ENCODE results near the gene HMSD.

The HMSD gene

GRCh38 chr18:63956755-63957154 is 7.7 kb downstream of the HMSD start:
- Histone ChIP-seq H3K36me3 (ENCODE audit: insufficient read depth, insufficient read length, low read length) (no peaks in the 10 kb centered on the region), H3K4me1 (ENCODE audit: insufficient read depth, insufficient read length) (no peaks in the 10 kb centered on the region), H3K4me3 (ENCODE audit: insufficient read length, low read depth) (no peak overlapping the region), H3K9me3 (ENCODE audit: insufficient read depth, low read length) (no peaks in the 10 kb centered on the region), H3K27me3 (ENCODE audit: insufficient read depth, insufficient read length) (no peaks in the 10 kb centered on the region), H3K9ac (ENCODE audit: insufficient read length, low read depth) (no peak overlapping the region)
- no peak for TF ChIP-seq ZNF274 (IDR thresholded peaks at IDR 0.05; ENCODE audit: low read depth, low read length)
- TF ChIP-seq YY1 (IDR thresholded peaks at IDR 0.05; ENCODE audit: insufficient read depth, insufficient read length) = no peak
- no peak for TF ChIP-seq SUZ12 (IDR thresholded peaks at IDR 0.05; ENCODE audit: extremely low read depth, insufficient read depth, insufficient read length)
- no peak for DNase-seq (ENCODE audit: low read depth, low spot score)

- TF ChIP-seq SUZ12 (IDR thresholded peaks at IDR 0.05; ENCODE audit: extremely low read depth, insufficient read depth, insufficient read length) = no peak
- no peak for TF ChIP-seq YY1 (IDR thresholded peaks at IDR 0.05; ENCODE audit: insufficient read depth, insufficient read length)
- TF ChIP-seq ZNF274 (IDR thresholded peaks at IDR 0.05; ENCODE audit: low read depth, low read length) = no peak
- no peak for DNase-seq (ENCODE audit: low read depth, low spot score)
- no peaks in the 10 kb centered on the region for H3K9me3 ChIP-seq (ENCODE audit: insufficient read depth, low read length)
- H3K4me3 ChIP-seq (ENCODE audit: insufficient read length, low read depth) = no peak overlapping the region
- no peaks in the 10 kb centered on the region for H3K27me3 ChIP-seq (ENCODE audit: insufficient read depth, insufficient read length)
- H3K9ac ChIP-seq (ENCODE audit: insufficient read length, low read depth) = no peak overlapping the region
- H3K36me3 ChIP-seq (ENCODE audit: insufficient read depth, insufficient read length, low read length) = no peaks in the 10 kb centered on the region
- no peaks in the 10 kb centered on the region for H3K4me1 ChIP-seq (ENCODE audit: insufficient read depth, insufficient read length)
These were observed 11.8 kb downstream of the HMSD start for GRCh38 chr18:63960891-63961290.

GRCh38 chr18:63961435-63961980 is 12.4 kb downstream of the HMSD start:
- Histone ChIP-seq H3K4me1 (ENCODE audit: insufficient read depth, insufficient read length) (no peaks in the 10 kb centered on the region), H3K4me3 (ENCODE audit: insufficient read length, low read depth) (no peak overlapping the region), H3K27me3 (ENCODE audit: insufficient read depth, insufficient read length) (no peaks in the 10 kb centered on the region), H3K9ac (ENCODE audit: insufficient read length, low read depth) (no peak overlapping the region), H3K36me3 (ENCODE audit: insufficient read depth, insufficient read length, low read length) (no peaks in the 10 kb centered on the region), H3K9me3 (ENCODE audit: insufficient read depth, low read length) (no peaks in the 10 kb centered on the region)
- no peak for TF ChIP-seq YY1 (IDR thresholded peaks at IDR 0.05; ENCODE audit: insufficient read depth, insufficient read length)
- TF ChIP-seq SUZ12 (IDR thresholded peaks at IDR 0.05; ENCODE audit: extremely low read depth, insufficient read depth, insufficient read length) = no peak
- TF ChIP-seq ZNF274 (IDR thresholded peaks at IDR 0.05; ENCODE audit: low read depth, low read length) = no peak
- DNase-seq (ENCODE audit: low read depth, low spot score) = no peak

- Histone ChIP-seq H3K4me1 (ENCODE audit: insufficient read depth, insufficient read length) (no peaks in the 10 kb centered on the region), H3K27me3 (ENCODE audit: insufficient read depth, insufficient read length) (no peaks in the 10 kb centered on the region), H3K36me3 (ENCODE audit: insufficient read depth, insufficient read length, low read length) (no peaks in the 10 kb centered on the region), H3K9ac (ENCODE audit: insufficient read length, low read depth) (no peak overlapping the region), H3K4me3 (ENCODE audit: insufficient read length, low read depth) (no peak overlapping the region), H3K9me3 (ENCODE audit: insufficient read depth, low read length) (no peaks in the 10 kb centered on the region)
- DNase-seq (ENCODE audit: low read depth, low spot score) = no peak
- TF ChIP-seq ZNF274 (IDR thresholded peaks at IDR 0.05; ENCODE audit: low read depth, low read length) (no peak), YY1 (IDR thresholded peaks at IDR 0.05; ENCODE audit: insufficient read depth, insufficient read length) (no peak), SUZ12 (IDR thresholded peaks at IDR 0.05; ENCODE audit: extremely low read depth, insufficient read depth, insufficient read length) (no peak)
These were observed 13.0 kb downstream of the HMSD start for GRCh38 chr18:63962137-63962536.

GRCh38 chr18:63963615-63964256 is 14.6 kb downstream of the HMSD start:
- TF ChIP-seq SUZ12 (IDR thresholded peaks at IDR 0.05; ENCODE audit: extremely low read depth, insufficient read depth, insufficient read length) (no peak), YY1 (IDR thresholded peaks at IDR 0.05; ENCODE audit: insufficient read depth, insufficient read length) (no peak), ZNF274 (IDR thresholded peaks at IDR 0.05; ENCODE audit: low read depth, low read length) (no peak)
- H3K9me3 ChIP-seq (ENCODE audit: insufficient read depth, low read length) = no peaks in the 10 kb centered on the region
- H3K4me1 ChIP-seq (ENCODE audit: insufficient read depth, insufficient read length) = no peaks in the 10 kb centered on the region
- no peaks in the 10 kb centered on the region for H3K36me3 ChIP-seq (ENCODE audit: insufficient read depth, insufficient read length, low read length)
- DNase-seq (ENCODE audit: low read depth, low spot score) = no peak
- H3K9ac ChIP-seq (ENCODE audit: insufficient read length, low read depth) = no peak overlapping the region
- H3K27me3 ChIP-seq (ENCODE audit: insufficient read depth, insufficient read length) = no peaks in the 10 kb centered on the region
- H3K4me3 ChIP-seq (ENCODE audit: insufficient read length, low read depth) = no peak overlapping the region

- H3K36me3 ChIP-seq (ENCODE audit: insufficient read depth, insufficient read length, low read length) = no peaks in the 10 kb centered on the region
- no peak for TF ChIP-seq SUZ12 (IDR thresholded peaks at IDR 0.05; ENCODE audit: extremely low read depth, insufficient read depth, insufficient read length)
- no peak for TF ChIP-seq YY1 (IDR thresholded peaks at IDR 0.05; ENCODE audit: insufficient read depth, insufficient read length)
- TF ChIP-seq ZNF274 (IDR thresholded peaks at IDR 0.05; ENCODE audit: low read depth, low read length) = no peak
- H3K9ac ChIP-seq (ENCODE audit: insufficient read length, low read depth) = no peak overlapping the region
- no peaks in the 10 kb centered on the region for H3K27me3 ChIP-seq (ENCODE audit: insufficient read depth, insufficient read length)
- no peaks in the 10 kb centered on the region for H3K4me1 ChIP-seq (ENCODE audit: insufficient read depth, insufficient read length)
- H3K4me3 ChIP-seq (ENCODE audit: insufficient read length, low read depth) = no peak overlapping the region
- H3K9me3 ChIP-seq (ENCODE audit: insufficient read depth, low read length) = no peaks in the 10 kb centered on the region
- DNase-seq (ENCODE audit: low read depth, low spot score) = no peak
These were observed 15.8 kb downstream of the HMSD start for GRCh38 chr18:63964908-63965307.

- H3K4me3 ChIP-seq (ENCODE audit: insufficient read length, low read depth) = no peak overlapping the region
- TF ChIP-seq ZNF274 (IDR thresholded peaks at IDR 0.05; ENCODE audit: low read depth, low read length) = no peak
- no peak for TF ChIP-seq YY1 (IDR thresholded peaks at IDR 0.05; ENCODE audit: insufficient read depth, insufficient read length)
- no peak overlapping the region for H3K9ac ChIP-seq (ENCODE audit: insufficient read length, low read depth)
- no peaks in the 10 kb centered on the region for H3K36me3 ChIP-seq (ENCODE audit: insufficient read depth, insufficient read length, low read length)
- H3K27me3 ChIP-seq (ENCODE audit: insufficient read depth, insufficient read length) = no peaks in the 10 kb centered on the region
- H3K4me1 ChIP-seq (ENCODE audit: insufficient read depth, insufficient read length) = no peaks in the 10 kb centered on the region
- no peak for DNase-seq (ENCODE audit: low read depth, low spot score)
- no peaks in the 10 kb centered on the region for H3K9me3 ChIP-seq (ENCODE audit: insufficient read depth, low read length)
These were observed 16.7 kb downstream of the HMSD start for GRCh38 chr18:63965716-63966330.
